A549 (cell line): ENCODE measurements around the gene CD99. TPM values are rescaled to one million over a fixed set of nuclear protein-coding genes. Genes with fewer than 3 reads are reported as not detected.
"Not testable (repeated sequence)": the region's sequence is repeated elsewhere in the genome, so short reads cannot be mapped to it uniquely, and the experiment has no call there.

Source experiments
- ATAC-seq, 2 experiments: fragments of 200-7000 bp in 1 of 2; fragments of >200 bp in 1 of 2; cut with Nextera tagmentation in 1 of 2; cut with Tn5 transposase in 1 of 2; 3 replicates each; pipeline versions ENCODE4 v1.8.0 to v1.9.1; 2018 to 2020; ENCODE audit warnings: mild to moderate bottlenecking in 1 of 2, moderate library complexity in 1 of 2
- CTCF ChIA-PET: fragments of 300-600 bp; sonication (Branson Sonifier 250); formaldehyde crosslinking; extraction: SDS; loops from one replicate; lab custom pipeline; 2021; ENCODE audit warnings: antibody characterized with exemption, inconsistent platforms; lab: Yijun Ruan, JAX
- POLR2A ChIA-PET: fragments of 350-600 bp; formaldehyde crosslinking; extraction: SDS; loops from one replicate; lab custom pipeline; 2021; ENCODE audit warnings: antibody characterized with exemption, inconsistent platforms; lab: Yijun Ruan, JAX
- DNase-seq, 2 experiments: peaks; one replicate each; pipeline versions ENCODE4 v3.0.0 to v3.0.0-alpha.2; 2011 to 2016; ENCODE audit warnings: low read depth in 1 of 2, low spot score in 1 of 2
- FAIRE-seq: peaks from 2 replicates; lab custom pipeline; 2011; peaks lifted over from hg19 to GRCh38; lab: Jason Lieb, UNC
- H3K27ac ChIP-seq, 2 experiments: fragments of >200 bp; sonication (Bioruptor Twin); formaldehyde crosslinking; 3 replicates each; pipeline ENCODE4 v1.5.1; 2016 to 2017
- H3K4me1 ChIP-seq: fragments of >200 bp; sonication (Bioruptor Twin); formaldehyde crosslinking; 3 replicates; pipeline ENCODE4 v1.6.1; 2016
- H3K4me2 ChIP-seq: fragments of >200 bp; sonication (Bioruptor Twin); formaldehyde crosslinking; 3 replicates; pipeline ENCODE4 v1.6.1; 2016
- H3K4me3 ChIP-seq: fragments of >200 bp; sonication (Bioruptor Twin); formaldehyde crosslinking; 3 replicates; pipeline ENCODE4 v1.5.1; 2016
- H3K9me3 ChIP-seq: fragments of >200 bp; sonication (Bioruptor Twin); formaldehyde crosslinking; 3 replicates; pipeline ENCODE4 v1.6.1; 2016
- CBX2 ChIP-seq: fragments of 200-600 bp; sonication (generic); IDR thresholded peaks from 2 replicates; pipeline ENCODE4 v1.6.1; 2016; ENCODE audit warnings: low read depth, mild to moderate bottlenecking, borderline replicate concordance
- CBX8 ChIP-seq: fragments of 200-600 bp; sonication (generic); IDR thresholded peaks from 2 replicates; pipeline ENCODE4 v1.6.1; 2016
- CHD2 ChIP-seq: fragments of 150-350 bp; IDR thresholded peaks from 2 replicates; pipeline ENCODE4 v1.6.1; 2014; ENCODE audit warnings: low read length; ENCODE audit not compliant: partially characterized antibody
- CHD4 ChIP-seq: fragments of 200-600 bp; sonication (generic); IDR thresholded peaks from 2 replicates; pipeline ENCODE4 v1.6.1; 2016; ENCODE audit warnings: antibody characterized with exemption, mild to moderate bottlenecking, borderline replicate concordance
- E2F6 ChIP-seq: IDR thresholded peaks from 2 replicates; pipeline ENCODE4 v1.6.1; 2012; ENCODE audit warnings: low read depth, borderline replicate concordance
- ELK1 ChIP-seq: fragments of 150-350 bp; IDR thresholded peaks from 2 replicates; pipeline ENCODE4 v1.6.1; 2014; ENCODE audit warnings: low read depth, mild to moderate bottlenecking, low read length
- ESRRA ChIP-seq: fragments of 150-350 bp; IDR thresholded peaks from 2 replicates; pipeline ENCODE4 v1.6.1; 2014; ENCODE audit warnings: mild to moderate bottlenecking, low read length, borderline replicate concordance
- HMGXB4 ChIP-seq: fragments of 250-450 bp; sonication (Bioruptor Pico); IDR thresholded peaks from 2 replicates; pipeline ENCODE4 v1.5.0; 2021; ENCODE audit warnings: mild to moderate bottlenecking, moderate library complexity, borderline replicate concordance
- HOXB13 ChIP-seq: fragments of 250-450 bp; sonication (Bioruptor Pico); IDR thresholded peaks from 2 replicates; pipeline ENCODE4 v1.5.0; 2020; ENCODE audit warnings: low read depth, mild to moderate bottlenecking, moderate library complexity
- HOXB5 ChIP-seq: fragments of 250-450 bp; sonication (Bioruptor Pico); IDR thresholded peaks from 2 replicates; pipeline ENCODE4 v1.5.0; 2020; ENCODE audit warnings: mild to moderate bottlenecking, moderate library complexity
- KDM1A ChIP-seq: fragments of 200-600 bp; sonication (generic); IDR thresholded peaks from 2 replicates; pipeline ENCODE4 v1.6.1; 2016; ENCODE audit warnings: low read depth, mild to moderate bottlenecking
- NR3C1 ChIP-seq: fragments of >200 bp; sonication (Bioruptor Twin); formaldehyde crosslinking; IDR thresholded peaks from 3 replicates; pipeline ENCODE4 v1.6.1; 2017
- POLR2A ChIP-seq: IDR thresholded peaks from 2 replicates; pipeline ENCODE4 v1.6.1; 2012; ENCODE audit warnings: mild to moderate bottlenecking, low read length
- POLR2AphosphoS2 ChIP-seq: conservative IDR thresholded peaks from 2 replicates; pipeline ENCODE4 v1.6.1; 2012; ENCODE audit warnings: low read length, improper control_type of control experiment, inconsistent platforms
- RARB ChIP-seq: fragments of 250-450 bp; sonication (Bioruptor Pico); IDR thresholded peaks from 2 replicates; pipeline ENCODE4 v1.8.0; 2021; ENCODE audit warnings: mild to moderate bottlenecking, moderate library complexity
- RCOR1 ChIP-seq: fragments of 150-350 bp; IDR thresholded peaks from 2 replicates; pipeline ENCODE4 v1.6.1; 2014; ENCODE audit warnings: antibody characterized with exemption, low read length, low read depth
- REST ChIP-seq: fragments of 200-600 bp; sonication (generic); IDR thresholded peaks from 2 replicates; pipeline ENCODE4 v1.6.1; 2016; ENCODE audit warnings: antibody characterized with exemption, mild to moderate bottlenecking, moderate library complexity
- RFX5 ChIP-seq: fragments of 450-650 bp; IDR thresholded peaks from 2 replicates; pipeline ENCODE4 v1.7.1; 2014; ENCODE audit warnings: antibody characterized with exemption, mild to moderate bottlenecking, moderate library complexity
- RNF2 ChIP-seq: fragments of 200-600 bp; sonication (generic); IDR thresholded peaks from 2 replicates; pipeline ENCODE4 v1.6.1; 2016; ENCODE audit warnings: low read depth, mild to moderate bottlenecking, antibody characterized with exemption, moderate library complexity, borderline replicate concordance
- TP53 ChIP-seq: fragments of 250-450 bp; sonication (Bioruptor Pico); IDR thresholded peaks from 2 replicates; pipeline ENCODE4 v1.5.0; 2021; ENCODE audit warnings: mild to moderate bottlenecking, moderate library complexity
- USF2 ChIP-seq: fragments of 450-650 bp; IDR thresholded peaks from 2 replicates; pipeline ENCODE4 v1.6.1; 2014; ENCODE audit warnings: antibody characterized with exemption
- ZFP36 ChIP-seq: fragments of 450-650 bp; IDR thresholded peaks from 2 replicates; pipeline ENCODE4 v1.6.1; 2014; ENCODE audit warnings: borderline replicate concordance; ENCODE audit not compliant: partially characterized antibody
- ZNF302 ChIP-seq: fragments of 250-450 bp; sonication (Bioruptor Pico); IDR thresholded peaks from 2 replicates; pipeline ENCODE4 v1.9.0; 2021; ENCODE audit warnings: inconsistent platforms, mild to moderate bottlenecking, moderate library complexity
- WGBS: methylation state at CpG from one replicate; pipeline ENCODE4 v1.1.6; 2017; ENCODE audit errors: missing lambda C conversion rate; 5-methylcytosine and 5-hydroxymethylcytosine counted together
- polyA plus RNA-seq, 4 experiments: library from polyadenylated mRNA; depleted of rRNA in 3 of 4; stranded (reverse); fragments of >200 nt; fragmentation: RNase III in 1 of 4; extraction: RNeasy Plus Mini Kit Qiagen cat#74134 plus additional on column Dnase treatment in 1 of 4; gene quantifications; 2 replicates in 3 of 4; 3 replicates in 1 of 4; pipeline ENCODE4 v1.2.3, GENCODE V29; 2011 to 2017

Gene CD99
- polyA plus RNA-seq, 2 of the 4 experiments (the other 2 are of a cell fraction), result 136 to 172 TPM

- no peak overlapping the region for H3K27ac ChIP-seq
- ATAC-seq (no peak), FAIRE-seq (no peak), DNase-seq (no peak)
- WGBS, result 98% methylated on average over 20 of the region's 20 CpGs
- ChIA-PET CTCF (no interaction called here), POLR2A (no interaction called here)
- TF ChIP-seq ZNF302 (CRISPR knock-in tag) (no peak), POLR2A (no peak), E2F6 (no peak), RARB (CRISPR knock-in tag) (no peak), KDM1A (no peak), ZFP36 (no peak), RNF2 (no peak), CBX2 (no peak), ESRRA (no peak), HOXB13 (CRISPR knock-in tag) (no peak), USF2 (no peak), HMGXB4 (no peak), HOXB5 (CRISPR knock-in tag) (no peak), CBX8 (no peak), REST (no peak)
- H3K4me2 ChIP-seq, result no peak overlapping the region
- no peaks in the 10 kb centered on the region for H3K4me1 ChIP-seq
- H3K4me3 ChIP-seq, result no peak overlapping the region
- H3K9me3 ChIP-seq, result no peaks in the 10 kb centered on the region
These were observed 32.3 kb downstream of the CD99 start for GRCh38 chrX:2723286-2723879.

GRCh38 chrX:2727264-2727663 is 36.2 kb downstream of the CD99 start:
- 96% methylated on average over 11 of the region's 11 CpGs for WGBS
- H3K4me3 ChIP-seq, H3K9me3 ChIP-seq, H3K4me1 ChIP-seq, CTCF ChIA-PET, ATAC-seq, H3K27ac ChIP-seq, H3K4me2 ChIP-seq, DNase-seq, FAIRE-seq, POLR2A ChIA-PET: not testable (repeated sequence)

- no peak overlapping the region for H3K4me2 ChIP-seq
- ATAC-seq (no peak), DNase-seq (no peak), FAIRE-seq (no peak)
- H3K27ac ChIP-seq, result no peak overlapping the region
- H3K4me1 ChIP-seq, result no peaks in the 10 kb centered on the region
- CTCF ChIA-PET, result no interaction called here
- no peaks in the 10 kb centered on the region for H3K9me3 ChIP-seq
- 84% methylated on average over 9 of the region's 9 CpGs for WGBS
- TF ChIP-seq RCOR1 (no peak), CHD4 (no peak), ESRRA (no peak), CBX2 (no peak), ELK1 (no peak), RFX5 (no peak), CHD2 (no peak), KDM1A (no peak), HOXB5 (CRISPR knock-in tag) (no peak), USF2 (no peak), POLR2AphosphoS2 (no peak), TP53 (CRISPR knock-in tag) (no peak), NR3C1 (no peak)
- no peak overlapping the region for H3K4me3 ChIP-seq
- POLR2A ChIA-PET, result no interaction called here
These were observed 41.0 kb downstream of the CD99 start for GRCh38 chrX:2732076-2732475.
